Progenitor cell of endocrine pancreas (in vitro differentiated cells): Measurements from ENCODE around the gene KRTAP10-4. TPM values are rescaled to one million over a fixed set of nuclear protein-coding genes. Genes with fewer than 3 reads are reported as not detected.
"Not testable (repeated sequence)": the region's sequence is repeated elsewhere in the genome, so short reads cannot be mapped to it uniquely, and the experiment has no call there.

Source experiments
- DNase-seq: peaks from one replicate; pipeline ENCODE4 v3.0.0; 2021; ENCODE audit warnings: low spot score; ENCODE audit not compliant: unreplicated experiment
- H3K27ac Mint-ChIP-seq: 2 replicates; pipeline ENCODE4 v1.8.0; 2021; ENCODE audit warnings: mild to moderate bottlenecking, moderate library complexity, mixed read lengths
- H3K27me3 Mint-ChIP-seq: 2 replicates; pipeline ENCODE4 v1.8.0; 2021; ENCODE audit warnings: mixed read lengths
- H3K36me3 Mint-ChIP-seq: 2 replicates; pipeline ENCODE4 v1.8.0; 2022; ENCODE audit warnings: mixed read lengths; ENCODE audit not compliant: insufficient read depth
- H3K4me1 Mint-ChIP-seq: 2 replicates; pipeline ENCODE4 v1.8.0; 2021; ENCODE audit warnings: low read depth, mixed read lengths
- H3K4me3 Mint-ChIP-seq: 2 replicates; pipeline ENCODE4 v1.8.0; 2021; ENCODE audit warnings: low read depth, mild to moderate bottlenecking, moderate library complexity, mixed read lengths
- H3K9me3 Mint-ChIP-seq: 2 replicates; pipeline ENCODE4 v1.8.0; 2021; ENCODE audit warnings: low read depth, mixed read lengths
- total RNA-seq: library from RNA; stranded (reverse); gene quantifications from 2 replicates; pipeline ENCODE4 v1.2.1, GENCODE V29; 2021
- TF ChIP-seq, protein P1 (sequence below): fragments of 200-600 bp; sonication (generic); IDR thresholded peaks from one replicate; pipeline ENCODE4 v1.5.0; 2021; ENCODE audit warnings: antibody characterized with exemption, mild to moderate bottlenecking; ENCODE audit not compliant: unreplicated experiment

KRTAP10-4 gene
- total RNA-seq, 1 donor from 2014 or later = not detected

DNA sequence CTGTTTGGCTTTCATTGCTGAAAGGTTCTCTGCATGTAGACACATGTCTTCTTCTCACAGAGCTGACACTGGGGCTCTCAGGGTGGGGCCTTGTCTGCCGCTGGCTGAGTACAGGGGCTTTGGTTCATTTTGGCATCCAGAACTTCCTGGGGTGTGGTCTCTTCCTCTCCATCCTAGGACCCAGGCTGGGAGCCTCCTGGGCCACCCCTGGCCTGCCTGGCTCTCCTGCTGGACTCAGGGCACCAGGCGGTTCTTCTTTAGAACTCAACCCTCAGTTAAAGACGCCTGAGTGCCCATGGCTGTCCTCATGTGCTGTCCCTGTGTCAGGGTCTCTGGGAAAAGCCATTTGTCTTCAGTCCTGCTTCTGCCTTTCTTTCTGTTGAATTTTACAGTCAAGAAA lies 12.4 kb downstream of the KRTAP10-4 start:
- H3K36me3 Mint-ChIP-seq = peaks cover 2% of the 10 kb centered on the region

DNA sequence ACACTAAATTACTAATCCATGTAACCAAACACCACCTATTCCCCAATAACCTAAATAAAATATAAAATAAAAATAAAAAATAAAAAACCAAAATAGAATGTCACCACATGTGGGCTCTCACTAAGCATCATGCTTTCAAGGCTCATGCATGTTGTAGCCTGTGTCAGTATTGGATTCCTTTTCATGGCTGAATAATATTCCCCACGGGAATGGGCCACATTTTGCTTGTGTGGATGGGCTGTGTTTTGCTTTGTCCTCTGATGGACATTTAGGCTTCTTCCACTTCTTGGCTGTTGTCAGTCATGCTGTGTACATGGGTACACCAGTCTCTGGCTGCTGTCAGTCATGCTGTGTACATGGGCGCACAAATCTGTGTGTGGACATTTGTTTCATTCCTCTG lies 15.6 kb downstream of the KRTAP10-4 start:
- Mint-ChIP-seq H3K27ac (no peak overlapping the region), H3K36me3 (no peaks in the 10 kb centered on the region)
- TF ChIP-seq, protein P1, sequence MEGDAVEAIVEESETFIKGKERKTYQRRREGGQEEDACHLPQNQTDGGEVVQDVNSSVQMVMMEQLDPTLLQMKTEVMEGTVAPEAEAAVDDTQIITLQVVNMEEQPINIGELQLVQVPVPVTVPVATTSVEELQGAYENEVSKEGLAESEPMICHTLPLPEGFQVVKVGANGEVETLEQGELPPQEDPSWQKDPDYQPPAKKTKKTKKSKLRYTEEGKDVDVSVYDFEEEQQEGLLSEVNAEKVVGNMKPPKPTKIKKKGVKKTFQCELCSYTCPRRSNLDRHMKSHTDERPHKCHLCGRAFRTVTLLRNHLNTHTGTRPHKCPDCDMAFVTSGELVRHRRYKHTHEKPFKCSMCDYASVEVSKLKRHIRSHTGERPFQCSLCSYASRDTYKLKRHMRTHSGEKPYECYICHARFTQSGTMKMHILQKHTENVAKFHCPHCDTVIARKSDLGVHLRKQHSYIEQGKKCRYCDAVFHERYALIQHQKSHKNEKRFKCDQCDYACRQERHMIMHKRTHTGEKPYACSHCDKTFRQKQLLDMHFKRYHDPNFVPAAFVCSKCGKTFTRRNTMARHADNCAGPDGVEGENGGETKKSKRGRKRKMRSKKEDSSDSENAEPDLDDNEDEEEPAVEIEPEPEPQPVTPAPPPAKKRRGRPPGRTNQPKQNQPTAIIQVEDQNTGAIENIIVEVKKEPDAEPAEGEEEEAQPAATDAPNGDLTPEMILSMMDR = no peak

More for the DNA sequence above, 12.4 kb downstream of the KRTAP10-4 start:
- H3K4me1 Mint-ChIP-seq = no peaks in the 10 kb centered on the region
- TF ChIP-seq, protein P1 = no peak
- H3K27ac Mint-ChIP-seq = no peak overlapping the region
- peaks cover 19% of the 10 kb centered on the region for H3K9me3 Mint-ChIP-seq
- H3K27me3 Mint-ChIP-seq = peaks cover 15% of the 10 kb centered on the region
- no peak for DNase-seq
- no peak overlapping the region for H3K4me3 Mint-ChIP-seq

DNA sequence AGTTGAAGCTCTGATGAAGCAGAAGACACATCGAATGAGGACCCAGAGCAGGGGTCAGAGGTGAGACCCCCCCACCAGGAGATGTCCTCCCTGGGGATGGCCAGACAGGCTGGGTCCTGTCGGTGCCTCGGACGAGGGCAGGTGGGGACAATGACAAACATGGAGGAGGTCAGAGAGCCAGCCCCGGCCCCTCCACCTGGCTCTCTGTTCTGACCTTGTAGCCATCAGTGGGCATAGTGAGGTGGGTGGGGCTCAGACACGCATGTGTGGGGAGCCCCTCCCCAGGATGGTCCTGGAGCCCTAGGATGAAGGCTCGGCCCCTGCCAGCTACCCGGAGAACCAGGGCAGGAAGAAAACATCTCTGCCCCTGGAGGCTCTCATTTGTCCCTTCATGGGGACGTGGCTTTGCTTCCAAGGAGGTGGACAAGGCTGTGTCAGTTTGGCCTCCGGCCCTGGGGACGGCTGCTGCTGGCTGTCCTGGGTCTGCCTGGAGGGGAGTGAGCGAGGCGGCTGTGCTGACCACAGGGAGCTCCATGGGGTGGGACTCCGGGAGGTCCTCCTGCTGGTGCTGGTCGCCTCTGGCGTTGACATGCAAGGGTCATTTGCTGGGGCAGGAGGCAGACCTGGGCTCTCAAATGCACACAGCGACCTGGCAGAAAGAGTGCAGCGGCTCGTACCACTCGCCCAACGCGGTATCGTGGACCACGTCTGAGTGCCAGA lies 16.2 kb downstream of the KRTAP10-4 start:
- TF ChIP-seq, protein P1 = no peak
- H3K9me3 Mint-ChIP-seq = peaks cover 12% of the 10 kb centered on the region
- H3K4me1 Mint-ChIP-seq = peaks cover 7% of the 10 kb centered on the region
- H3K27me3 Mint-ChIP-seq = peaks cover 8% of the 10 kb centered on the region
- no peaks in the 10 kb centered on the region for H3K36me3 Mint-ChIP-seq
- no peak for DNase-seq
- no peak overlapping the region for H3K27ac Mint-ChIP-seq
- H3K4me3 Mint-ChIP-seq = no peak overlapping the region

More for the DNA sequence above, 15.6 kb downstream of the KRTAP10-4 start:
- Mint-ChIP-seq H3K9me3 (peaks cover 12% of the 10 kb centered on the region), H3K27me3 (peaks cover 8% of the 10 kb centered on the region), H3K4me1 (peaks cover 7% of the 10 kb centered on the region), H3K4me3 (no peak overlapping the region)
- DNase-seq = no peak

DNA sequence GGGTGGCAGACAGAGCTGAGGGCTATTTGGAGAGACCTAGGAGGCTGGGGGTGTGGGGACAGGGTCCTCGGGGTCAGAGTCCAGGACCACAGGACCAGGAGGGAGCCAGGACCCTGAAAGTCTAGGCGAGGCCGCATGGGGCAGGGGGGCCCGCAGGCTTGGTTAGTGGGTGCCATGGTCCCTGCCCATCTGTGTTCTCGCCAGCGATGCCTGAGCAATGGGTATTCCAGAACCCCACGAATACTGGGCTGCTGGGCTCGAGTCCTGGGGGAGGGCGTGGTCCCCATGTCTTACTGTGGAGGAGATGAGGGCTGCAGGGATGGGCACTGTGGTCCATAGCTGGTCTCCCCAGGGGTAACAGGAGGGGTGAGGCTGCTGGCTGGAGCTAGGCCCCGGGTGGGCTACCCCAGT lies 16.8 kb downstream of the KRTAP10-4 start:
- no peak for DNase-seq
- Mint-ChIP-seq H3K9me3 (peaks cover 12% of the 10 kb centered on the region), H3K27ac (no peak overlapping the region), H3K36me3 (no peaks in the 10 kb centered on the region), H3K4me3 (no peak overlapping the region), H3K4me1 (peaks cover 7% of the 10 kb centered on the region), H3K27me3 (peaks cover 6% of the 10 kb centered on the region)
- TF ChIP-seq, protein P1 = no peak

DNA sequence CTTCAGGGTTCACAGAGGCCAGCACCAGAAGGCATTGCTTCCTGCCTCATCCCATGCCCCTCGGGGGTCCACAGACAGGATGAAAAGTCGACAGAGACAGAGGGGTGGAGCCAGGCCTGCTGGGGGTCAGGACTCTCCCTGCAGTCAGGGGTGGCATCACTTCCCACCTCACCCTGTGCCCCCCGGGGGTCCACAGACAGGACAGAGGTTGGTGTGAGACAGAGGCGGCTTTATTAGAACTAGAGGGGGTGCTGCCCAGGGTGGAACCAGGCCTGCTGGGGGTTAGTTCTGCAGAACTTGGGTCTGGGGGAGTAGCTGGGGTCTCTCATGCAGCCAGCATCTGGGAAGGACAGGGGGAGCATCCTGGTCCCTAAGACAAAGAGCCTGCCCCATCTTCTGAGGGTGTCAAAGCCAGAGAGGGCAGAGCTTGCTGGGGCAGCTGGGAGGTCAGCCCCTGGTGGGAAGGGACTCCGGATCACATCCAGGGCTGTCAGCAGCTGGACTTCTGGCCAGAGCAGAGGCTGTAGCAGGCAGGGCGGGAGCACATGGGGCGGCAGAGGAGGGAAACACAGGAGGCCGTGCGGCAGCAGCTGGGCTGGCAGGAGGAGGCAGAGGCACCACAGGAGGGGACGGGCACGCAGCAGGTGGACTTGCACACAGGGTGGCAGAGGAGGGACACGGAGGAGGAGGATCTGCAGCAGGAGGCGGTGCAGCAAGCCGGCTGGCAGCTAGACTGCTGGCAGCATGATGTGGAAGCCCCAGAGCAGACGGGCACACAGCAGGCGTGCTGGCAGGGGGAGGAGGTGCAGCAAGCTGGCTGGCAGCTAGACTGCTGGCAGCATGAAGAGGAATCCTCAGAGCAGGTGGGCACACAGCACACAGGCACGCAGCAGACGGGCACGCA lies 17.6 kb downstream of the KRTAP10-4 start:
- DNase-seq, H3K4me3 Mint-ChIP-seq, H3K27ac Mint-ChIP-seq, H3K36me3 Mint-ChIP-seq, H3K4me1 Mint-ChIP-seq, H3K27me3 Mint-ChIP-seq: not testable (repeated sequence)
- H3K9me3 Mint-ChIP-seq = peaks cover 12% of the 10 kb centered on the region

DNA sequence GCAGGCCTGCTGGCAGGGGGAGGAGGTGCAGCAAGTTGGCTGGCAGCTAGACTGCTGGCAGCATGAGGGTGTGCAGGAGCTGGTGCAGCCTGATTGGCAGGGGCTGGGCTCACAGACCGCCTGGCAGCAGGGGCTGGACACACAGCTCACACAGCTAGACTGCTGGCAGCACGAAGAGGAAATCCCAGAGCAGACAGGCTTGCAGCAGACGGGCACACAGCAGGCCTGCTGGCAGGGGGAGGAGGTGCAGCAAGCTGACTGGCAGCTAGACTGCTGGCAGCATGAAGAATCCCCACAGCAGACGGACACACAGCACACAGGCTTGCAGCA lies 18.2 kb downstream of the KRTAP10-4 start:
- not testable (repeated sequence) for H3K4me1 Mint-ChIP-seq, DNase-seq, H3K4me3 Mint-ChIP-seq, H3K36me3 Mint-ChIP-seq, H3K27me3 Mint-ChIP-seq, H3K27ac Mint-ChIP-seq, H3K9me3 Mint-ChIP-seq
